NCI-H1930 (cell line): ENCODE data around the gene MCU.
"Not testable (repeated sequence)": the region's sequence is repeated elsewhere in the genome, so short reads cannot be mapped to it uniquely, and the experiment has no call there.

Experiments used
- DNase-seq, 2 experiments: peaks; one replicate each; lab custom pipeline; 2025; lab: John Stamatoyannopoulos, UW

The MCU gene

DNA sequence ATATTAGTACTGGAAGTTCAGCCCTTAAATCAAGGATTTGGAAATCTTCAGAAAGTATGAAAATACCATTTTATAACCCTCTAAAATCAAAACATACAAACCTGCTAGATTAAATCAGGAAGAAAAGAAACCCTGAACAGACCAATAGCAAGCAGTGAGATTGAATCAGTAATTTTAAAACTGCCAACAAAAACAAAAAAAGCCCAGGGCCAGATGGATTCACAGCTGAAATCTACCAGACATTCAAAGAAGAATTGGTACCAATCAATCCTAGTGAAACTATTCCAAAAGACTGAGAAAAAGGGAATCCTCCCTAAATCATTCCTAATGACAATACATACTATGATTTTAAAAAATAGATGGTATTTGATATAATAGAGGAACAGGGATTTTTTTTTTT, 70.1 kb downstream of the MCU start:
- no peak for DNase-seq

DNA sequence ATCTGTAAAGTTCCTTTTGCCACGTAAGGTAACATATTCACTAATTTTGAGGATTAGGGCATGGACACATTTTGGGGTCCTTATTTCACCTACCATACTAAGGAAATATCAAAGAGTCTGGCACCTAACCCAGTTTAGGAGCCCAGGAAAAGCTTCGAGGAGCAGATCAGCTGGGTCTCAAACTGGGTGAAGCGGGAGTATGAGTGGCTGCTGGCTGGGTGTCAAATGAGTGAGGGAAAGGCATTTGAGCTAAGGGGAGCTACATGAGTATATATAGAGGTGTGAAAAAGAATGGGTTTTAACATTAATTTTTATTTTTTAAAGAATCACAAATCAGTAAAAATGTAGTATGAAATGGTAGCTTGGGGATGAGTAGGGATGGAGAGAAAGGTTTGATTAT, 71.3 kb downstream of the MCU start:
- DNase-seq: no peak

DNA sequence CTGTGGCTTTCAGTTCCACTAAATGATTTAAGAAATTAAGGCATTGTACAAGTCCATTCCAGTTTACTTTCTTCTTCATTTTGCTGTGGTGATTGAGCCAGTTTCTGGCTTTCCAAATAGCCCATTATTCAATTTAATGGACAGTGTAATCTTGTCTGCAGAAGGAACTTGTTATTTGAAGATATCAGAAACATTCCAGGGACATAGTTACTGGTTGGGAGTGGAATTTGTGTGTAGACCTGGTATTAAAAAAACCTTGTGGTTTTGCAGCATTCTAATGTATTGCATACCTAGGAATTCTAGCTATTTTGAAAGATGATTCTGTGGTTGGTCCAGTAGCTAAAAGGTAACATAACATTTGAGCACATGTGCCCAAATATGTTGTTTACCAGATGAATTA, 72.2 kb downstream of the MCU start:
- no peak for DNase-seq

DNA sequence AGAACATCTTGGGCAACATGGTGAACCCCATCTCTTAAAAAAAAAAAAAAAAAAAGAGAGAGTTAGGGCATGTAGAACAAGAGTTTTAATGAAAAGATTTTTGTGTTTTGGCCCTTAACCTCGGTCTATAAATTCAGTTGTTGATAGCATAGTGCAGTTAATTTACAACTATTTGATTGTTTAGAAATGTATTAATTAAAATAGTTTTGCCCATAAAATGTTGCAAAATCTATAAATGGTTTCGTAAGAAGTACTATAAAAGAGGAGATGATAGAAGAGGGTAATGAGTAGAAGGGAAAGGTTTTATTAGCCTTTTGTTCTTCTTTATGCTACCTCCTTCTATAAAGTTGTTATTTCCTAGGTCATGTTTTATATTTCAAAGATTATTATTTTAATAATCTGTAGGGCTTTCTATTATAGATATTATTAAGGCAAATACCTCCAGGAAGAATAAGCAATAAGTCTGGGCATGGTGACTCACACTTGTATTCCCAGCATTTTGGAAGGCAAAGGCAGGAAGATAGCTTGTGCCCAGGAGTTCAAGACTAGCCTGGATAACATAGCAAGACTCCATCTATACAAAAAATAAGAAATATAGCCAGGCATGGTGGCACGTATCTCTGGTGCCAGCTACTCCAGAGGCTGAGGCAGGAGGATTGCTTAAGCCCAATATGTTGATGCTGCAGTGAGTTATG, 73.3 kb downstream of the MCU start:
- no peak for DNase-seq

DNA sequence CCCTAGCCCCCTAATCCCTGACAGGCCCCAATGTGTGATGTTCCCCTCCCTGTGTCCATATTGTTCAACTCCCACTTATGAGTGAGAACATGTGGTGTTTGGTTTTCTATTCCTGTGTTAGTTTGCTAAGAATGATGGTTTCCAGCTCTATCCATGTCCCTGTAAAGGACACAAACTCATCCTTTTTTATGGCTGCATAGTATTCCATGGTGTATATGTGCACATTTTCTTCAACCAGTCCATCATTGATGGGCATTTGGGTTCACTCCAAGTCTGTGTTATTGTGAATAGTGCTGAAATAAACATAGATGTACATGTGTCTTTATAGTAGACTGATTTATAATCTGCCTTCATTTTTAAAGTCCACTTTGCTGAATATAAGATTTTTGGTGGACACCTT, 79.3 kb downstream of the MCU start:
- DNase-seq: not testable (repeated sequence)

DNA sequence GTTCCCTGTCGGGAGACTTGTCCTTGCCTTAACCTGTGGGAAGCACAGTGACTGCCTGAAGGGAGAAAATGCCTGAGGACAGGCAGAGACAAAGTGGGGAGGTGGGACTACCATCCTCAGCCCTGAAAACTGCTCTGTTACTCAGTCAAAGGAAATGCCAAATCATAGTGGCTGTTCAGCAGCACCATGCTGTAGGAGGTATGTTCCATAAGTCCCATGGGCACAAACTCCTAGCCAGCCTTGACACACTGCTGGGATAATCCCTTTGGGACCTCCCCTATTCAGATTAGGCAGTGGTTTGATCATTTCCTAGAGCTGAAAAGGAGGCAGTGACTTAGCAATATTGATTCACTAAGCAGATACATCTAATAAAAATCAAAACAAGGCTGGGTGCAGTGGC, 80.1 kb downstream of the MCU start:
- no peak for DNase-seq

DNA sequence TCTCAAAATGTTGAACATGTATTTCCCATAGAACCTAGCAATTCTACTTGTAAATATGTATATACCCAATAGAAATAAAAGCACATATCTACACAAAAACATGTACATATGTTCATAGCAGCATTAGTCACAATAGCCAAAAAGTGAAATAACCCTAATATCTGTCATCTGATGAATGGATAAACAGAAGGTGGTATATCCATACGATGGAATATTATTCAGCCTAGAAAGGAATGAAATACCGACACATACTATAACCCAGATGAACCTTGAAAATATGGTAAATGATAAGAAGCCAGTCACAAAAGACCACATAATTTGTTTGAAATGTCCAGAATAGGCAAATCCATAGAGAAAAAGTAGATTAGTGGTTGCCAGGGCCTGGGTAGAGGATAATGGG, 87.9 kb downstream of the MCU start:
- no peak for DNase-seq

DNA sequence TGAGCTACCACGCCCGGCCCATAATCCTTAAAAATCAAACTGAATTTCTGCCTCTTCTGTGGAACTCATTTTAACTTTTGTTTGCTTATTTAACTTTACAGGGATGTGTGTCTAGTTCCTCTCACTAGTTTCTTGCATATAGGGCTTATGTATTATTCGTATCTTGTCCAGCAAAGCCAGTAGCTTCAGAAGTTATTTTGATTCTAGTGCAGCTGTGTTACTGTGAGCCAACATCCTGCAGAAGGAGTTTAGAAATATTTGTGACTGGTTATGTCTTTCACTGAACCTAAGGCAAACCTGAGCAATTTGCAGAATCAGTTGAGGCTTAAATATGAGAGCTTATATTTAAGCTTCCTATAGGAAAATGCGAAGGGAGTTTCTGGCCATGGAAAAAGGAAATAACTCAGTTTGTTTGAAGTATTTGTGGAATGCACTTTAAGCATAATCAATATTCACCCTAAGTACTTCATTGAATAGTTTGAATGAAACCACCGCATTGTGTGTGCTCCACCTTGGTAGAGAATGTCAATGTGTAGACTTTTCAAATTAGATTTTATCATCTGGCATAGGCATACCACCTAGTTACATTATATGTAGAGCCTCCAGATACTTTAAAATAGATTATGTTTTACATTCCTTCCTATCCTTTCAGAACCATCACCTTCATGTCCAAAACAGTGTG, 90.8 kb downstream of the MCU start:
- no peak for DNase-seq

DNA sequence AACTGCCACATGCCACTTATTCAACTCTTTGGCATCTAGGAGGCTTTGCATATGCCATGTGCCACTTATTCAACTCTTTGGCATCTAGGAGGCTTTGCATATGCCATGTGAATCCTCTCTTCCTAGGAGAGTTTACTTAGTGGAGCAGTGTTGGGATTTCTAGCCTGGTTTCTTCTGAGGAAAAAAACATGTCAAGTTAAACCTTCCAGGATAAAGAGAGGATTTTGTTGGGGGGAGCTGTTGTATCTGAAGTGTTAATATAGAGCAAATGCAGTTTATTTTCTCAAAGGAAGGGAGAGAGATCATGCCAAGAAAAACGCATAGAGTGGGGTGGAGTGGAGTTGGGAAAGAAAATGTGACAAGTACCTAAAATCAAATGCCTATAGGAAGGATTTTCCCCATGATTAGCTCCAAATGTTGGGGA, 91.5 kb downstream of the MCU start:
- no peak for DNase-seq

DNA sequence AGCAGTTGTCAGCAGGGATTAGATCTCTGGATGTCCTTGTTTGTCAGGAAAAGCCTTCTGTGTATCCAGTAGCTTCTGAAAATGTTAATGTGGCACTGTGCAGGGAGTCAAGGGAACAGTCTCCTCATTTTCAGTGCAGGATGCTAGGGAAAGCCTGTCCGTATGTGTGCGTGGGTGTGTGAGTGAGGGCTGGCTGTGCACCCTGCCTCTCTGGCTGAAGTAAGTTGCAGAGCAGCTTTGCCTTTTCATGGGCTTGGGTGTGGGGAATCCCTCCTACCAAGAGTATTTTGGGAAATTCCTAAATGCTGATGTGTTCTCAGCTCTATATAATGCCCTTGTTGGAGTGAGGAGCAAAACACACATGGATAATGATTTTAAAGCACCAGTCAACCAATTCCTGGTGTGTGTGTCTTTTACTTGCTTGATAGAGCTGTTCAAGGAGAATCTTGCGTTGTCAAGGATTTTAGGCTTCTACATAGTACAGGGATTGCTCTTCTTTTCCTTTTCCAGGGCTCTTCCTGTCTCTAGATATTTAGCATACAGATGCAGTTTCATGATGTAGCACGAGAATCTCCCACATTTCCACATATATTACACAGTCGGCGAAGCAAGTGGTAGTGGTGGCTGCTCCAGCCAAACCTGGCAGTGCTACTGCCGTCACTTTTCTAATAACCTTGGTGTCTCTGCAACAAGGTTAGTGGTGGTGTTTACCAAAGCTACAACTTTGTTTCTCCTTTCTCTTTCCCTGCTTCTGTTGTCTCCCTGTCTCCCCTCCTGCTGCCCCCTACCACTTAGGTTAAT, 92.8 kb downstream of the MCU start:
- DNase-seq: no peak

DNA sequence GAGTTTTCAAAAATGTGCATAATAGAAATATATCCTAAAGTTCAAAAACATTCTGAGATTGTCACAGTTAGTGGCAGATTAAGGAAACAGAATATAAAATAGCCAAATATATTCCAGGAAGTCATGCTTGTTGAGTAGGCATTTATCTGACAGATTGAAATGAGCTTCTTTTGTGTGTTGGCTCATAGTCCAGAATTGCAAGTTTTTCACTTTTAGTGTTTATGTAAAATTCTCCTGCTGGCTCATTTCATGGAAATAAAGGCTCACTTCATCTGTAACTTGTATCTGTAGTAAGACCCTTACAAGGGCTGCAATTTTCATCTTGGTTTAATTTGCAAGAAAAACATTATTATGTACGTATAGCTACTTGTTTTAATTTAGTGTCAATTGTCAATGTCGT, 93.5 kb downstream of the MCU start:
- no peak for DNase-seq

DNA sequence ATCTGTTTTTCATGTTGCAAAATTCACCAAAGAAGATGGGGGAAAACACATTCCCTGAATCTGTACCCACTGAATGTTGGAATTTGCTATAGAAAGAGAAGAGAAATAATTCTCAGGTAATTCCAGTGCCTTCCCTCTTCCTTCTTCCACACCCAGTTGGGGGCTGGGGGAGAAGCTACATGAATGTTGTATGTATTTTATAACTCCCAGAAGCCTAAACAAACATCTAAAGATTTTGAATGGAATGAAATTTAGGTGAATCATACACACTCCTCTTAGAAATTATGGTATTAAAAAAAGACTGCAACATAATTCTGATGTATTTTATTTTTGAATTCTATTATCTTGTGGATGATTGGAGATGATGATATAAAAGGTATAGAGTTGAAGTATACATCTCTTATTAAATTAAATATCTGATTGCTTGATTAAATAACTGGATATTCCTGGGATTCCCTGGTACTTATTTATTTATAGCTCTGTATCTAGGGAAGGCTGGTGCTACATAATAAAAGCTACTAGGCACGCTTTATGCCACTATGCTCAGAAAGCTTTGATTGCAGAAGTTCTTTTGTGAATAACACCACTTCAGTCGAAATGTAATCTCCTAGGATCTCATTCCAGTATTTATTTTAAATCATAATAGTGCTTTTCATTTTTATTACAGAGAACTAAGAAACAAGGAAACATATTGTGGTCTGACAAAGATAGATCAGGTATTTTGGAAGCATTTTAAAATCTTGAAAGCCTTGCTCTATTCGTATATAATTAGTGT, 98.5 kb downstream of the MCU start:
- no peak for DNase-seq

DNA sequence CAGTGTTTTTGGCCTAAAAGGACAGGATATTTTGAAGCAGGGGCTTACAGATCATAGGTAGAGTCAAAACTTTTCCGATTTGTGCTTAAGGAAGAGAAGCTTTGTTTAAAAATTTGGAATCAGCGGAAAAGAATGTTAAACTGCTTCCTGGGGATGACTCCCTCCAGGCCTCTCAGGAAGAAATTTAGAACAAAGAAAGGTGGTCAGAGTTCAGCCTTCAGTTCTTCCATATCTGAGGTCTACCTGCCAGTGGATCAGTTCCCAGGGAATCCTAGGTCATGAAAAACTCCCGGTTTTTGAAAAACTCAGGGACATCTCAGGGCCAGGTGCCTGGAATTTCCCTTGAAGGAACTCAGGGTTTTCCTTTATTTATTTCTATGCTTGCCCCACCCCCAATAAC, 100.3 kb downstream of the MCU start:
- DNase-seq: no peak

DNA sequence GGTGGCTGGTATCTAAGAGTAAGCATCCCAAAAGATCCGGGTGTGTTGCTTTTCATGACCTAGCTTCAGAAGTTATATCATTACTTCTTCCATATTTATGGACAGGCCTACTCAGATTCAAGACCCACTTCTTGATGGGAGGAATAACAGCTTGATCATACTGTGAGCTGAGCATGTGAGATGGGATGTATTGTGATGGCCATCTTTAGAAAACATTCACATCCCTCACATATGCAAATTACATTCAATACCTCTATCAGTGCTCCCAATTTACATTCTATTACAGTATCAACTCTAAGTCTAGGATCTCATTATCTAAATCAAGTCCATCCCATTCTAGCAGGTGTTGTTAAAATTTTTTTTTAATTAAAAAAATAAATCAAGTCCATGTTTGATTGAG, 101.8 kb downstream of the MCU start:
- DNase-seq: no peak

DNA sequence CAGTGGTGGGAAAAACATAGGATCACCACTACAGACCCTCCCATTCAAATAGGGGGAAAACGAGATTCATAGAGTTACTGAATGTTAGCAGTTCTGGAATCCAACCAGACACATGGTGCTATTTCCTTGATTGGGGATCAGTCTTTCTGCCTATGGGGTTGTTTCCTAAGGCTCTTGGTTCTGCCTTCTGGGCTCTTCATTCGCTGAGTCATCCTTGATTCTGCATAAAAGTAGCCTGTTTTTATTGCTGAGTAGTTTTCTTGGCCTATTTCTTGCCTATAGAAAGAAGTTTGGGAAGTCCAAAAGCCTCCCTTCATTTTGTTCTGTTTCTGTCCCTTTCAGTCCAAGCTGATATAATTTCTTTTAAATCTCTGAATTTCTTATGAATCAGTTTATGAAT, 102.3 kb downstream of the MCU start:
- DNase-seq: no peak

DNA sequence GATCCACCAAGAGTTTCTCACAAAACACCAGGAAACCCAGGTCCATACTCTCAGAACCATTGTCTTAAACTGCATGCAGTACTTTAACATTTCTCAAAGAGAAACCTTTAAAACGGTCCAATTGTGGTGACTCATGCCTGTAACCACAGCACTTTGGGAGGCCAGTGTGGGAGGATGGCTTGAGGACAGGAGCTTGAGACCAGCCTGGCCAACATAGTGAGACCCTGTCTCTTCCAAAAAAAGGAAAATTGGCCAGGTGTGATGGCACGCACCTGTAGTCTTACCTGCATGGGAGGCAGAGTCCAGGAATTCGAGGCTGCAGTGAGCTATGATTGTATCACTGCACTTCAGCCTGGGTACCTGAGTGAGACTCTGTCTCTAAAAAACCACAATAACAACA, 104.1 kb downstream of the MCU start:
- no peak for DNase-seq

DNA sequence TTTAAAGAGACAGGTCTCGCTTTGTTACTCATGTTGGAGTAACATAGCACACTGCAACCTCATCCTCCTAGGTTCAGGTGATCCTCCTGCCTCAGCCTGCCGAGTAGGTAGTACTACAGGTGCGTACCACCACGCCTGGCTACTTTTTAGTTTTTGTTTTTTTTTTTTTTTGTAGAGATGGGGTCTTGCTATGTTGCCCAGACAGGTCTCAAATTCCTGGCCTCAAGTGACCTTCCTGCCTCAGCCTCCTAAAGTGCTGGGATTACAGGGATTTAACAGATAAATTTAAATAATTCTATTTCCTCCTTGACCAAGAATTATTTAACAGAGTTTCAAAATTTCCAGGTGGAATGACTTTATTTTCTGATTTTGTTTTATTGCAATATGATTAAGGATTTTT, 104.6 kb downstream of the MCU start:
- no peak for DNase-seq

DNA sequence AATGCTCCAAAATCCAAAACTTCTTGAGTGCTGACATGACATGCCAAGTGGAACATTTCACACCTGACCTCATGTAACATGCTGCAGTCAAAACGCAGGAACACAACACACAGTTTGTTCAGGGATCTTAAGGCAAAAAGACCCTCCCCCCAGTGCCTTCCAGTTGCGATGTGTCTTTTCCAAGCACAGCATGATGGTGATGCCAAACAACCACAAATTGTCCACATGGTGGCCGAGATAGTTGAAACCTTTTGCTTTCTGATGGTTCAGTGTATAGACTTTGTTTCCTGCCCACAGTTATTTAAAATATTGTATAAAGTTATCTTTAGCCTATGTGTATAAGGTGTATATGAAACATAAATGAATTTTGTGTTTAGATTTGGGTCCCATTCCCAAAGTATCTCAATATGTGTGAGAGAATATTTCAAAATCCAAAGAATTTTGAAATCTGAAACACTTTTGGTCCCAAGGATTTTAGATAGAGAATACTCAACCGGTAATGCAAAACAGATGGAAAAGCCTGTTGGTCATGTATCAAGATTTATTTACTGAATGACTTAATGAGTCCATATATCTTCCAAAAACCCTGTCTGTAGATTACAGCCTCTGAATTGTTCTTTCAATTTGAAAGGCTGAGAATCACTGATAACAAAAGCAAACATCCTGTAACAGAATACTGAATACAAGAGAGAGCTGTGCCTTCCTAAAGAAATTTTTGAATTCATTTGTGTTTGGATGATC, 108.2 kb downstream of the MCU start:
- no peak for DNase-seq

DNA sequence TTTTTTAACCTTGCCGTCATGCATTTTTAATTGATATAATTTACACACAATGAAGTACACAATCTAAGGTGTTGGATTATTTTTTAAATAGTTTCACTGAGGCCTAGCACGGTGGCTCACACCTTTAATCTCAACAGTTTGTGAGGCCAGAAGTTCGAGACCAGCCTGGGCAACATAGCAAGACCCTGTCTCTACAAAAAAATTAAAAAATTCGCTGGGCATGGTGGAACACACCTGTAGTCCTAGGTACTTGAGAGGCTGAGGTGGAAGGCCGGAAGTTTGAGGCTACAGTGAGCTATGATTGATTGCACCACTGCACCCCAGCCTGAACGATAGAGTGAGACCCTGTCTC, 108.8 kb downstream of the MCU start:
- DNase-seq: no peak

DNA sequence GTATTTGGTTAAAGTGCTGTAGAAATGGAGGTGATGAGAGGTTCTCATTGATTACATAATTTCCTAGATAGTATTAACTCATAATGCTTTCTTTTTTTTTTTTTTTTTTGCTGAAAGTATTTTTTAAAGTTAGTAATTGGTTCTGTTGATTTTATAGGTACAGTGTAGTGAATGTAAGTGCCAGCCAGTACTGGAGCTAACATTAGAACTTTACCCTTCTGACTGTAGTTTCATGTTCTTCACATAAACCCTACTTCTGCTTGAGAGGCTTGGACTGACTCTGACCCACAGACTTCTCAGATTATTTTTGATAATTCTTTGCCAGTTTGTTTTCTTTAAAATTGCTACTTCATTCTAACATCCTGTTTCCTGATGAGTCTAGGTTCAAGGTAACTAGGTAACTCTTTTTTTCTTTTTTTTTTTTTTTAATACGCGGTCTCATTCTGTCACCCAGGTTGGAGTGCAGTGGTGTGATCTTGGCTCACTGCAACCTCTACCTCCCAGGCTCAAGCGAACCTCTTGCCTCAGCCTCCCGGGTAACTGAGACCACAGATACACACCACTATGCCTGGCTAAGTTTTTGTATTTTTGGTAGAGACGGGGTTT, 109.4 kb downstream of the MCU start:
- DNase-seq: no peak

DNA sequence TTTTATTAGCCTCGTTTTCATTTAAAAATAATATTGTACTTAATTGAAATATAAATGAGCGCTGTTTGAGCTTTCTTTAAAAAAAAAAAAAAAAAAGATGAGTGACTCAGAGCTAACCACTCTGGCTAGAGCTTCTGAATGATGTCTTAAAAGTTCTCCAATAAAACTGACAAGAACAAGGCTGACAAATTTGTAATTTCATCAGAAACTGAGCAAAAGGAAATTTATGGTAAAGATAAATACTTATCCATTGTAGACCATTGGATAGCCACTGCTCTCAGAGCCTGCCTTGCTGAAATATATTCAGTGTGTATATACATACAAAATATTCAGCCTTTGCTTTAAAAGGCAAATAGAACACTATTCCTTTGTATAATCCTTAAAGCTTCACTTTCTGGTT, 110.4 kb downstream of the MCU start:
- no peak for DNase-seq
